GM18511 (cell line): ENCODE data around the gene IP6K2.
"Not testable (repeated sequence)": the region's sequence is repeated elsewhere in the genome, so short reads cannot be mapped to it uniquely, and the experiment has no call there.

Experiments
- ATAC-seq: cut with Tn5 transposase; IDR thresholded peaks from one replicate; pipeline ENCODE4 v1.9.1; 2021; ENCODE audit warnings: mild to moderate bottlenecking, moderate library complexity; ENCODE audit not compliant: unreplicated experiment

IP6K2 gene

DNA sequence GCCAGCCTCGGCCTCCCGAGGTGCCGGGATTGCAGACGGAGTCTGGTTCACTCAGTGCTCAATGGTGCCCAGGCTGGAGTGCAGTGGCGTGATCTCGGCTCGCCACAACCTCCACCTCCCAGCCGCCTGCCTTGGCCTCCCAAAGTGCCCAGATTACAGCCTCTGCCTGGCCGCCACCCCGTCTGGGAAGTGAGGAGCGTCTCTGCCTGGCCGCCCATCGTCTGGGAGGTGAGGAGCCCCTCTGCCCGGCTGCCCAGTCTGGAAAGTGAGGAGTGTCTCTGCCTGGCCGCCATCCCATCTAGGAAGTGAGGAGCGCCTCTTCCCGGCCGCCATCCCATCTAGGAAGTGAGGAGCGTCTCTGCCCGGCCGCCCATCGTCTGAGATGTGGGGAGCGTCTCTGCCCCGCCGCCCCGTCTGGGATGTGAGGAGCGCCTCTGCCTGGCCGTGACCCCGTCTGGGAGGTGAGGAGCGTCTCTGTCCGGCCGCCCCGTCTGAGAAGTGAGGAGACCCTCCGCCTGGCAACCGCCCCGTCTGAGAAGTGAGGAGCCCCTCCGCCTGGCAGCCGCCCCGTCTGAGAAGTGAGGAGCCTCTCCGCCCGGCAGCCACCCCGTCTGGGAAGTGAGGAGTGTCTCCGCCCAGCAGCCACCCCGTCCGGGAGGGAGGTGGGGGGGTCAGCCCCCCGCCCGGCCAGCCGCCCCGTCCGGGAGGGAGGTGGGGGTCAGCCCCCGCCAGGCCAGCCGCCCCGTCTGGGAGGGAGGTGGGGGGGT lies 16.9 kb upstream of the IP6K2 start:
- ATAC-seq = not testable (repeated sequence)

- ATAC-seq = no peak
These were observed 10.5 kb upstream of the IP6K2 start for GRCh38 chr3:48727511-48727910.

GRCh38 chr3:48725185-48725855 lies 8.3 kb upstream of the IP6K2 start:
- not testable (repeated sequence) for ATAC-seq

- ATAC-seq = no peak
These were observed 6.7 kb upstream of the IP6K2 start for GRCh38 chr3:48723725-48724124.

- ATAC-seq = not testable (repeated sequence)
These were observed 6.3 kb upstream of the IP6K2 start for GRCh38 chr3:48723293-48723692.

GRCh38 chr3:48716508-48716981 lies 476 bp downstream of the IP6K2 start:
- ATAC-seq = no peak

- no peak for ATAC-seq
These were observed 1.7 kb downstream of the IP6K2 start for GRCh38 chr3:48715174-48715800.

DNA sequence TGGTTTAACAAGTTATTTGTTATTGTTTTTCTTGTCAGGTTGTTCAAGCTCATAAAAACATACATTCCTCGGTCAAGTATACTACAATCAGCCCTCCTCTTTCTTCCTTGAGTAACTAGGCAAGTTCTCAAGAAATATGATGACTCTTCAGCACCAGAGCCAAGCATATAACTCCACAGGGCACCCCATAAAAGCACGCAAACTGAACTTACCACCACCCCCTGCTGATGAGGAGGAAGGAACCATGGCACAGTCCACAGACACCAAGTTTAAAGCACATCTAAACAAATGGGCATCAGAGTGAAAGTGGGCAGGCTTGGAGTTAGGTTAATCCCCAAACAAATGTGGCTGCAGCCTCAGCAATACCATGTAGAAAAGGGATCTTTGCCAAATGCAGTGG lies 5.3 kb downstream of the IP6K2 start:
- no peak for ATAC-seq

DNA sequence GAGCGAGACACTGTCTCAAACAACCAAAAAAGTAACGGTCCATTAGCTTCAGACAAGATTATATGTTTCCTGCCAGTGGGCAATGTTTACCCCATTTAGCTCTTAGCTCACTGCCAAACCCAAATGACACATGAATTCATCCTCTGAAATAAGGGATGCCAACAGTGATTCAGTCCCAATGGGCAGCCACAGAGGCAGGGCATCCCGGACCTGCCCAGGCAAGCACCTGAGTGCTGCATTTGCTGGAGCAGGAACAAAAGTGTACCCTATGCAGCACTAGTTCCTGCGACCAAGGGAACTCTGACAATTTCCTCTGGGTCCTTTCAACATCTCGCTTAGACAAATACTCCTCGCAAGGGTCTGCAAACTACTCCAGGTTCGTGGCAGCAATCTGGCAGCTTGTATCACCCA lies 8.0 kb downstream of the IP6K2 start:
- ATAC-seq = no peak

DNA sequence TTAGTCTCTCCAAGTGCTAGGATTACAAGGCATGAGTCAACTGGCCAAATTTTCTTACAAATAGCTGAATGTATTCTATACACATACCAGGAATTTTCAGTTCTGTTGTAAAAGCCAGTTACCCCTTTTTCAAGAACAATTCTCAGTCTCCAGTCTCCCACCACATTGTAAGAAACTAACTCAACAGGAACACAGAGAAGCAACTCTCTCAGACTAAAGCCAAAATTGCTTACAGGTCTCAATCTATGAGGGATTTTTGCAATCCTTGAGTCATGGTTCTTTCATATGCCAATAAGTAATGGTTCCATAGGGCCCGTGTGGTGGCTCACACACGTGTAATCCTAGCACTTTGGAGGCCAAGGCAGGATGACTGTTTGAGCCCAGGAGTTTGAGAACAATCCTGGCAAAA lies 8.5 kb downstream of the IP6K2 start:
- ATAC-seq = no peak

- no peak for ATAC-seq
These were observed 9.9 kb downstream of the IP6K2 start for GRCh38 chr3:48707157-48707556.

DNA sequence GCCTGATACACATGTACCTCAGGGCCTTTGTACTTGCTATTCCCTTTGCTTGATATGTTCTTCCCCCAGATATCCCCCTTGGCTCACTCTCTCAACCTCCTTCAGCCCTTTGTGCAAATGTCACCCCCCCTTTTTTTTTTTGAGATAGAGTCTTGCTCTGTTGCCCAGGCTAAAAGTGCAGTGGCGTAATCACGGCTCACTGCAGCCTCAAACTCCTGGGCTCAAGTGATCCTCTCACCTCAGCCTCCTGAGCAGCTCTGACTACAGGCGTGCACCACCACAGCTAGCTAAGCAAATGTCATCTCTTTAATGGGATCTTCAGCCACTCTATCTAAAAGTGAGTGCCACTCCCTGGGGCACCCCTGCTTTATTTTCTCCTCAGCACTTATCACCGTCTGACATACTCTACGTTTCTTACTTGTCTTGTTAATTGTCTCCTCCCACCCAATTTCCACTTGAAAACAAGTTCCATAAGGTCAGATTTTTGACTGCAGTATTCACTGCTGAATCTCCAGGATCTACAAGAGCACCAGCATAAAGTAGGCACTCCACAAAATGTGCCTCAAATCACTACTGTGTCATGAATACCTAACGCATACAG lies 14.6 kb downstream of the IP6K2 start:
- ATAC-seq = no peak

GRCh38 chr3:48700731-48701405 lies 16.2 kb downstream of the IP6K2 start:
- no peak for ATAC-seq

DNA sequence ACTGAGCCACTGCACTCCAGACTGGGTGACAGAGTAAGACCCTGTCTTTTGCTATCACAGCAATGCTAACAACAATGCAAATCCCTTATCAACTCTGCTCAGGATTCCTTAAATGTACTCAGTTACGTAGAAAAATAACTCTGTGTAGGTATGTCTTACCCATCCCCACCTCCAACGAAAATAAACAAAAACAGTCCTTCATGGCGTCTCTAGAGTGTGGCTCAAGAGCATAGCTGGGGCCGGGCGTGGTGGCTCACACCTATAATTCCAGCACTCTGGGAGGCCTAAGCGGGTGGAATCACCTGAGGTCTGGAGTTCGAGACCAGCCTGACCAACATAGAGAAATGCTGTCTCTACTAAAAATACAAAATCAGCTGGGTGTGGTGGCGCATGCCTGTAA lies 18.1 kb downstream of the IP6K2 start:
- ATAC-seq = no peak

DNA sequence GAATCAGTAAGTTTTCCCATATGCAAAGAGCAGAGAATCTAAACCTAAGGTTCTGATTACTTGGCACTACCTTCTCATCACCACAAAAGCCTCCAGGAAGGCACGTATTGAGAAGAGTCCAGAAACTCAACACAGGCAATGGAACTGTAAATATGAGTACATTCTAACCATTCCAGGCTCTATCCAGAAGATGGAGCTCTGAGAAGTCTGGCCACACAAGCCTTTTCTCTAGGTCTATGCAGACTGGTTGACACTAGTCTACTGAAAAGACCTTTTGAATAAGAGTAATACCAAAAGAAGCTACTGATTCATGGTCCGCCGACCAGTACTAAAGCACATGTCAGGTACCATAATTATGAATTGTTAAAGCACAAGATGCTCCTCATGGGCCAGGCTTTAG lies 19.1 kb downstream of the IP6K2 start:
- no peak for ATAC-seq

- no peak for ATAC-seq
These were observed 20.4 kb downstream of the IP6K2 start for GRCh38 chr3:48696601-48697000.

DNA sequence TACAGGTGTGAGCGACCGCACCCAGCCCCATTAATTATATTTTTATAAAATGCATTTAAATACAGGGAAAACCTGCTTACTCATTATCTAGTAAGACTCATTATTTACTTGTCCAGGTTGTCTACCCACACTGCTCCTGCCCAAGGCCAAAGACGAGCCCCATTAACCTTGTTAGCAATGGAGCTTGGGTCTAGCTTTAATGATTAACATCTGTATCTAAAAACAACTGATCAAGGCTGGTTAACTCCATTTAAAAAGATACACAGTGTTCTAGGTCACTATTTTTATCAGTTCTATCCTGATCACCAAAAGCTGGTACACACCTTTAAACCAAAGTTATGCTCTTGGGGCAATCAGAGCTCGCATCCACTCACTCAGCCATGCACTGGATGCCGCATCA lies 20.9 kb downstream of the IP6K2 start:
- ATAC-seq = no peak

- ATAC-seq = no peak
These were observed 21.6 kb downstream of the IP6K2 start for GRCh38 chr3:48695393-48695753.

DNA sequence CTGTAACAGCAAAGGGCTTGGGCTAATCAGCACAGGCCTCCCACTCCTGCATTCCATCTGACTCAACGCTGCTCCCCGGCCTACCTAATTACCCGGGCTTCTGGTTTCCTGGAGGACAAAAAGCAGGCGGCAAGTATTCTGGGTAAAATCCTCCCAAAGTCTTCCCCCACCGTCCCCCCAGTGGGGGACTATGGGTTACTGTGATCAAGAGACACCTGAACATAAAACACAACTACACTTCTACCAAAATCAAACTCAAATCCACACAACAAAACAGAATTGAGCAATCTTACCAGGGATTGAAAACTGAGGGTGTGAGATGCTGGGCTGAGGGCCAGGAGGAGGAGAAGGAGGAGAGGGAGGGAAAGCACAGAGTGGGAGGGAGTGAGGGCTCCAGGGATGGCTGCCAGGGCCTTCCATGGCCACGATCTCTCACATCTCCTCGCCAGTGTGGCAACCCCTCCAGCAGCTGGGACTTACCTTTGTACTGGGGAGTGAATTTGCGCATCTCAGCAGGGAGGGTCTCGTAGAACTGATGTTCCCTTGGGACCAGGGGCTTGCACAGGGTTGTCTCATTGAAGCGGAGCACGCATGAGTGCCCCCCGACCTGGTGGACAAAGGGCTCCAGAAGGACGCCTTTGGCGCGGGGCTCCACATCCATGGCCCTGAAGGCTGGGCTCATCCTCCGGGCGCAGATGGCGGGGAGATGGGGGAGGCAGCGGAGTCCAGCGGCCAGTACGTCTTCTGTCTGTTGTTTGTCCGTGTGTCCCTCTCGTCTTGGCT lies 22.2 kb downstream of the IP6K2 start:
- no peak for ATAC-seq

GRCh38 chr3:48693826-48694225 lies 23.2 kb downstream of the IP6K2 start:
- no peak for ATAC-seq
